Parathyroid adenoma (tissue), 2 donors: ENCODE data around the gene ANO2.

ENCODE experiments used
- H2AFZ ChIP-seq: fragments of 300-600 bp; sonication (generic); one replicate; pipeline ENCODE4 v1.7.0; 2017; ENCODE audit warnings: antibody characterized with exemption, mild to moderate bottlenecking
- H3K27ac ChIP-seq: fragments of 300-600 bp; sonication (generic); one replicate; pipeline ENCODE4 v1.7.0; 2017
- H3K27me3 ChIP-seq: fragments of 300-600 bp; sonication (generic); one replicate; pipeline ENCODE4 v1.7.0; 2017; ENCODE audit warnings: low read length; ENCODE audit not compliant: control insufficient read depth, insufficient read depth
- H3K36me3 ChIP-seq: fragments of 300-600 bp; sonication (generic); one replicate; pipeline ENCODE4 v1.7.0; 2017; ENCODE audit warnings: low read length; ENCODE audit not compliant: control insufficient read depth, insufficient read depth
- H3K4me1 ChIP-seq: fragments of 300-600 bp; sonication (generic); one replicate; pipeline ENCODE4 v1.7.0; 2017; ENCODE audit warnings: control low read depth
- H3K4me2 ChIP-seq: fragments of 300-600 bp; sonication (generic); one replicate; pipeline ENCODE4 v1.7.0; 2017; ENCODE audit warnings: low read length
- H3K4me3 ChIP-seq: fragments of 300-600 bp; sonication (generic); one replicate; pipeline ENCODE4 v1.7.0; 2017; ENCODE audit warnings: low read depth, low read length
- H3K79me2 ChIP-seq: fragments of 300-600 bp; sonication (generic); one replicate; pipeline ENCODE4 v1.7.0; 2017; ENCODE audit warnings: control low read depth
- H3K9ac ChIP-seq: fragments of 300-600 bp; sonication (generic); one replicate; pipeline ENCODE4 v1.7.0; 2017; ENCODE audit warnings: mild to moderate bottlenecking
- H3K9me3 ChIP-seq: fragments of 300-600 bp; sonication (generic); one replicate; pipeline ENCODE4 v1.7.0; 2017; ENCODE audit warnings: low read length; ENCODE audit not compliant: control insufficient read depth
- CTCF ChIP-seq: fragments of 300-600 bp; sonication (generic); IDR thresholded peaks from one replicate; pipeline ENCODE4 v1.7.0; 2017; ENCODE audit warnings: antibody characterized with exemption, mild to moderate bottlenecking
- donor health status: primary hyperparathyroidism.

Gene ANO2

DNA sequence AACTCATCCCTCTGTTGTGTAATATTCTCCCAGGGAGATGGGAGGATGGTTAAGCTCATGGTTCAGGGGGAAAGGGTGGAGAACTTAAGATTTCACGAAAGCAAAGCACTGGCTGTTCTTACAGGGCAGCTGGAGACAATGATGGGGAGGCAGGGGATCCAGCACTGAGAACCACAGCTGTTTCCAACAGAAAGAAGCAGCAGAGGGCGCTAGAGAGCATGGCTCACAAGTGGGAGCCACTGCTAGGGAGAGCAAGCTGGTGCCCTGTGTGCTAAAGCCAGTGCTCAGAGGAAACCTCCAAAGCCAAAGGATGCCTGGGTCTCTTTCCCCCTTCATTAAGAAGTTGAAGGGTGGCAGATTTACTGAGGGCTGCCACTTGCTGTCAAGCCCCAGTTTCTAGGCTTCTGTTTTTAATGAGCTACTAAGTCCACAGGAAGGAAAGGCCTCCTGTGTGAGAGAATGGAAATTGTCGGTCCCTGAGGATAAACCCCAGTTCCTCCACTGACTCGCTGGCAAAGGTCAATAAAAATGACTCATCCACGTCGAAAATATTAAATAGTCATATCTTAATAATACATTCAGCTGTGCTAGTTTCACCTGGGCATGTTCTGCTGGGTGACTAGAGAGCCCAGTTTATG lies 199.7 kb downstream of the ANO2 start:
- no peaks in the 10 kb centered on the region for H3K4me1 ChIP-seq
- no peak overlapping the region for H3K4me3 ChIP-seq
- TF ChIP-seq CTCF, result peak; percentile 46
- no peaks in the 10 kb centered on the region for H3K36me3 ChIP-seq
- no peaks in the 10 kb centered on the region for H3K27me3 ChIP-seq
- no peaks in the 10 kb centered on the region for H3K9me3 ChIP-seq
- no peak overlapping the region for H3K27ac ChIP-seq
- no peak overlapping the region for H3K4me2 ChIP-seq
- H3K9ac ChIP-seq, result no peak overlapping the region
- no peaks in the 10 kb centered on the region for H3K79me2 ChIP-seq
- no peak overlapping the region for H2AFZ ChIP-seq

DNA sequence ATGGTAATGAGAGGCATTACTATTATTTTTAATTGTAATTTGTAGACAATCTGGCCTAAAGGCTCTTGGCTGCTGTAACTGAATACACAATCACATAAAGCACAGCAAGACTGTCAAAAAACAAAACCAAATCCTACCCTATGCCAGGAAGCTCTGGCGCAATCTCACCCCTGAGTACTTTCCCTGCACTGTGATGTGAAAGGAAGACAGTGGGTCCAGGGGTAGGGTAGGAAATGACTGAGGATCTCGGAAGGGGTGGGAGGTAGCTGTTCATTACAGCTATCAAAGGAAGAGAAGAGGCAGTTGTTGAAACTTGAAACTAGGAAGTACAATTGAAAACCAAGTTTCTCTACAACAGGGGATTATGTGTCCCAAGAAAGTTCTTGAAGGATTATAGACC lies 202.8 kb downstream of the ANO2 start:
- H2AFZ ChIP-seq, result no peak overlapping the region
- no peak overlapping the region for H3K4me3 ChIP-seq
- no peak overlapping the region for H3K9ac ChIP-seq
- H3K27ac ChIP-seq, result peak overlapping the region; percentile 34
- no peaks in the 10 kb centered on the region for H3K4me1 ChIP-seq
- H3K4me2 ChIP-seq, result no peak overlapping the region
- no peak for TF ChIP-seq CTCF
- no peaks in the 10 kb centered on the region for H3K36me3 ChIP-seq
- no peaks in the 10 kb centered on the region for H3K27me3 ChIP-seq
- no peaks in the 10 kb centered on the region for H3K79me2 ChIP-seq
- no peaks in the 10 kb centered on the region for H3K9me3 ChIP-seq

- Histone ChIP-seq H3K27me3 (no peaks in the 10 kb centered on the region), H3K9ac (no peak overlapping the region), H3K36me3 (no peaks in the 10 kb centered on the region), H3K79me2 (no peaks in the 10 kb centered on the region), H3K27ac (no peak overlapping the region), H3K4me1 (no peaks in the 10 kb centered on the region), H3K4me3 (no peak overlapping the region), H3K4me2 (no peak overlapping the region), H3K9me3 (no peaks in the 10 kb centered on the region), H2AFZ (no peak overlapping the region)
- no peak for TF ChIP-seq CTCF
These were observed 205.1 kb downstream of the ANO2 start for GRCh38 chr12:5739917-5740316.

DNA sequence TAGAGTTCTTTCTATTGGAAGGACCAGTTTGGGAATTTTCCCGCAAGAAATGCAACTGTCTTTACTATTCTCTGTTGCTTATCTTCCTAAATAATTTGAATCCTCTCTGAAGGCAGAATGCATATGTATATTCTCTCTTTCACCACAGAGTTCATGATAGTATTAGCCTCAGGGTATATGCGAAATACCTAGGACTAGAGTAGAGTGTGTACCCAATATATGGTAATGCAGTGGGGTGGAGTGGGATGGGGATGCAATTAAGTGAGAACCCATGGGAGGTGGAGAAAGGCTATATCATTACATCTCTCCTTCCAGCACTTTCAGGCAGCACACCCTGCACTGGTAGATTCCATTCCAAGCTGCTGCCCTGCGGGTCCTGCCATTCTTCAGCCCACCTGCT lies 207.3 kb downstream of the ANO2 start:
- H3K79me2 ChIP-seq, result no peaks in the 10 kb centered on the region
- H3K9me3 ChIP-seq, result no peaks in the 10 kb centered on the region
- H3K36me3 ChIP-seq, result no peaks in the 10 kb centered on the region
- H3K4me3 ChIP-seq, result no peak overlapping the region
- no peak overlapping the region for H2AFZ ChIP-seq
- no peaks in the 10 kb centered on the region for H3K27me3 ChIP-seq
- no peak overlapping the region for H3K4me2 ChIP-seq
- no peak overlapping the region for H3K9ac ChIP-seq
- no peak for TF ChIP-seq CTCF
- no peaks in the 10 kb centered on the region for H3K4me1 ChIP-seq
- H3K27ac ChIP-seq, result no peak overlapping the region

- no peak overlapping the region for H3K4me2 ChIP-seq
- no peaks in the 10 kb centered on the region for H3K4me1 ChIP-seq
- H3K9me3 ChIP-seq, result no peaks in the 10 kb centered on the region
- no peak overlapping the region for H3K4me3 ChIP-seq
- no peaks in the 10 kb centered on the region for H3K36me3 ChIP-seq
- no peaks in the 10 kb centered on the region for H3K79me2 ChIP-seq
- no peak for TF ChIP-seq CTCF
- no peak overlapping the region for H3K9ac ChIP-seq
- no peaks in the 10 kb centered on the region for H3K27me3 ChIP-seq
- H3K27ac ChIP-seq, result no peak overlapping the region
- no peak overlapping the region for H2AFZ ChIP-seq
These were observed 208.5 kb downstream of the ANO2 start for GRCh38 chr12:5736527-5736926.
